Measurements from ENCODE around the gene PPP1R13L.

Gene PPP1R13L

GRCh38 chr19:45363861-45364459 is 40.9 kb downstream of the PPP1R13L start:
- DNase-seq: no peak

- no peak for DNase-seq
Measured at GRCh38 chr19:45362291-45362690, 42.6 kb downstream of the PPP1R13L start.

- DNase-seq: no peak
Measured at GRCh38 chr19:45361608-45362007, 43.3 kb downstream of the PPP1R13L start.

GRCh38 chr19:45358213-45358792 is 46.6 kb downstream of the PPP1R13L start:
- no peak for DNase-seq

GRCh38 chr19:45357445-45357783 is 47.5 kb downstream of the PPP1R13L start:
- DNase-seq: no peak

GRCh38 chr19:45356760-45357444 is 48.0 kb downstream of the PPP1R13L start:
- DNase-seq: no peak

GRCh38 chr19:45355910-45356309 is 49.0 kb downstream of the PPP1R13L start:
- no peak for DNase-seq

- no peak for DNase-seq
Measured at GRCh38 chr19:45355402-45355801, 49.5 kb downstream of the PPP1R13L start.

- DNase-seq: no peak
Measured at GRCh38 chr19:45354241-45354842, 50.5 kb downstream of the PPP1R13L start.

- no peak for DNase-seq
Measured at GRCh38 chr19:45352914-45353796, 51.7 kb downstream of the PPP1R13L start.

- no peak for DNase-seq
Measured at GRCh38 chr19:45352471-45352870, 52.4 kb downstream of the PPP1R13L start.

- DNase-seq: no peak
Measured at GRCh38 chr19:45352062-45352461, 52.8 kb downstream of the PPP1R13L start.

- DNase-seq: no peak
Measured at GRCh38 chr19:45351401-45351952, 53.4 kb downstream of the PPP1R13L start.

- DNase-seq: no peak
Measured at GRCh38 chr19:45350477-45351058, 54.3 kb downstream of the PPP1R13L start.

- no peak for DNase-seq
Measured at GRCh38 chr19:45349430-45349941, 55.4 kb downstream of the PPP1R13L start.

GRCh38 chr19:45349126-45349415 is 55.8 kb downstream of the PPP1R13L start:
- DNase-seq: no peak

GRCh38 chr19:45348367-45349125 is 56.3 kb downstream of the PPP1R13L start:
- DNase-seq: no peak

GRCh38 chr19:45347570-45348366 is 57.1 kb downstream of the PPP1R13L start:
- no peak for DNase-seq

GRCh38 chr19:45346449-45346848 is 58.4 kb downstream of the PPP1R13L start:
- no peak for DNase-seq

GRCh38 chr19:45345506-45345860 is 59.4 kb downstream of the PPP1R13L start:
- no peak for DNase-seq
